ENCODE measurements around the gene FARS2. TPM values are rescaled to one million over a fixed set of nuclear protein-coding genes. Genes with fewer than 3 reads are reported as not detected.

The FARS2 gene
- total and polyA plus RNA-seq, 2 donors (not counting 3 experiments of a cell fraction or from before 2014, with no cell fraction given) = 20.2 to 20.5 TPM

- H3K27me3 ChIP-seq (ENCODE audit: control insufficient read depth in 2 of 2, insufficient read depth in 2 of 2, low read length in 2 of 2) = no peaks in the 10 kb centered on the region
- CTCF ChIA-PET = interaction anchor here (0.8 kb wide), 1 partner anchor 92 kb away, joined by 3 read pairs; no protein-coding TSS in a partner anchor
- no peak overlapping the region for H3K4me2 ChIP-seq (ENCODE audit: insufficient read depth, low read length)
- dilution Hi-C loops (cut with MboI; ENCODE audit: extremely low pct_ligation_motif_present, low sequenced_read_pairs) = no loop called here
- intact Hi-C loops (cut with micrococcal nuclease) = no loop called here
- no peak for FAIRE-seq
- peaks cover 6% of the 10 kb centered on the region for H3K4me1 ChIP-seq (ENCODE audit: control insufficient read depth, extremely low read depth, insufficient read depth, low read length)
- H3K9me1 ChIP-seq (replicated peaks; ENCODE audit: control insufficient read depth, extremely low read depth, insufficient read depth, low read length) = no peaks in the 10 kb centered on the region
- H3K79me2 ChIP-seq (ENCODE audit: control insufficient read depth, insufficient read depth, low read length) = no peaks in the 10 kb centered on the region
- no peak for DNase-seq (ENCODE audit: low read depth, low spot score)
- H2AFZ ChIP-seq (ENCODE audit: low read depth, low read length) = no peak overlapping the region
- H3K36me3 ChIP-seq (ENCODE audit: control insufficient read depth in 2 of 2, extremely low read depth in 1 of 2, insufficient read depth in 2 of 2, low read length in 2 of 2) = peaks cover 0 to 4% of the 10 kb centered on the region in 2 experiments
- BruUV-seq (replicated peaks) = no TSS peak
- no peaks in the 10 kb centered on the region for H4K20me1 ChIP-seq (replicated peaks; ENCODE audit: control insufficient read depth, extremely low read depth, insufficient read depth, low read length)
- POLR2A ChIA-PET = no interaction called here
- no peaks in the 10 kb centered on the region for H3K9me3 ChIP-seq (replicated peaks; ENCODE audit: control insufficient read depth, insufficient read depth, low read length)
- H3K4me3 ChIP-seq (replicated peaks in 1 of 3; ENCODE audit: insufficient read depth in 1 of 3, low read depth in 1 of 3, low read length in 3 of 3) = no peak overlapping the region
- TF ChIP-seq POLR2AphosphoS5 (IDR thresholded peaks at IDR 0.05; ENCODE audit: insufficient read depth, low read depth, low read length) = no peak
- no peak for TF ChIP-seq JUN (IDR thresholded peaks at IDR 0.05; ENCODE audit: borderline replicate concordance, insufficient read depth, insufficient read length, low read depth)
- no peak for TF ChIP-seq EZH2 (IDR thresholded peaks at IDR 0.05; ENCODE audit: borderline replicate concordance, low read depth, low read length, severe bottlenecking)
- no peak for TF ChIP-seq POLR2A (IDR thresholded peaks at IDR 0.05; ENCODE audit: low read depth, low read length)
- TF ChIP-seq CTCF (IDR thresholded peaks at IDR 0.05; ENCODE audit: extremely low read depth in 1 of 2, insufficient read depth in 1 of 2, low read depth in 1 of 2, low read length in 2 of 2) = no peak
- TF ChIP-seq MAX (IDR thresholded peaks at IDR 0.05; ENCODE audit: insufficient read depth, insufficient read length) = no peak
- no peak for TF ChIP-seq MYC (IDR thresholded peaks at IDR 0.05; ENCODE audit: low read depth, low read length)
- no peak for TF ChIP-seq GATA2 (IDR thresholded peaks at IDR 0.05; ENCODE audit: insufficient read depth, insufficient read length, low read depth, low read length)
- no peak for TF ChIP-seq FOS (IDR thresholded peaks at IDR 0.05; ENCODE audit: borderline replicate concordance, insufficient read depth, low read length)
- H3K27ac ChIP-seq (ENCODE audit: insufficient read depth, low read depth, low read length) = no peak overlapping the region
- H3K9ac ChIP-seq (replicated peaks; ENCODE audit: extremely low read depth, insufficient read depth, low read length) = no peak overlapping the region
Observed at GRCh38 chr6:5235830-5236229, 25.5 kb upstream of the FARS2 start.
